Neural progenitor cell (in vitro differentiated cells): Measurements from ENCODE around the gene TBL1X.

Experiments used
- EZH2 ChIP-seq: fragments of 200-600 bp; sonication (generic); IDR thresholded peaks from 2 replicates; pipeline ENCODE4 v1.6.1; 2017; ENCODE audit warnings: antibody characterized with exemption, mild to moderate bottlenecking, moderate library complexity
- EZH2phosphoT487 ChIP-seq: fragments of 200-600 bp; sonication (generic); IDR thresholded peaks from 2 replicates; pipeline ENCODE4 v1.6.1; 2017; ENCODE audit warnings: antibody characterized with exemption
- TF ChIP-seq, protein P1 (sequence below): fragments of 200-600 bp; sonication (generic); IDR thresholded peaks from 2 replicates; pipeline ENCODE4 v1.5.1; 2017; ENCODE audit warnings: antibody characterized with exemption, mild to moderate bottlenecking

DNA sequence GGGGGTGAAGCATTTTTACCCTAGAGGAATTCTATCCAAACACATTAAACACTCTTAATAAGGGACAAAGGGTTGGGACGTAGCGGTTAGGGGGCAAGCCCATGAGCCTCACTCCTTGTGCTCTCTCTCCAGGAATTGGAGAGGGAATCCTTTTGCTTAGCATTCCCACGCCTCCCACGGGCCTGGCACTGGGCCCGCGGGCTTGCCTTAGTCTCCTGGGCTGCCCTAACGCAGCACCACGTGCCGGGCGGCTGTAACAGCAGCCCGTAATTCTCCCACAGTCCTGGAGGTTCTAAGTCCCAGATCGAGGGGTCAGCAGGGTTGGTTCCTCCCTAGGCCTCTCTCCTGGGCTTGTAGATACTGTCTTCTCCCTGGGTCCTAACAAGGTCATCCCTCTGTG is 67.5 kb downstream of the TBL1X start:
- TF ChIP-seq, protein P1, sequence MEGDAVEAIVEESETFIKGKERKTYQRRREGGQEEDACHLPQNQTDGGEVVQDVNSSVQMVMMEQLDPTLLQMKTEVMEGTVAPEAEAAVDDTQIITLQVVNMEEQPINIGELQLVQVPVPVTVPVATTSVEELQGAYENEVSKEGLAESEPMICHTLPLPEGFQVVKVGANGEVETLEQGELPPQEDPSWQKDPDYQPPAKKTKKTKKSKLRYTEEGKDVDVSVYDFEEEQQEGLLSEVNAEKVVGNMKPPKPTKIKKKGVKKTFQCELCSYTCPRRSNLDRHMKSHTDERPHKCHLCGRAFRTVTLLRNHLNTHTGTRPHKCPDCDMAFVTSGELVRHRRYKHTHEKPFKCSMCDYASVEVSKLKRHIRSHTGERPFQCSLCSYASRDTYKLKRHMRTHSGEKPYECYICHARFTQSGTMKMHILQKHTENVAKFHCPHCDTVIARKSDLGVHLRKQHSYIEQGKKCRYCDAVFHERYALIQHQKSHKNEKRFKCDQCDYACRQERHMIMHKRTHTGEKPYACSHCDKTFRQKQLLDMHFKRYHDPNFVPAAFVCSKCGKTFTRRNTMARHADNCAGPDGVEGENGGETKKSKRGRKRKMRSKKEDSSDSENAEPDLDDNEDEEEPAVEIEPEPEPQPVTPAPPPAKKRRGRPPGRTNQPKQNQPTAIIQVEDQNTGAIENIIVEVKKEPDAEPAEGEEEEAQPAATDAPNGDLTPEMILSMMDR, result no peak
- TF ChIP-seq EZH2, result no peak
- no peak for TF ChIP-seq EZH2phosphoT487
